Measurements from ENCODE around the gene ASAP2.

ASAP2 gene

DNA sequence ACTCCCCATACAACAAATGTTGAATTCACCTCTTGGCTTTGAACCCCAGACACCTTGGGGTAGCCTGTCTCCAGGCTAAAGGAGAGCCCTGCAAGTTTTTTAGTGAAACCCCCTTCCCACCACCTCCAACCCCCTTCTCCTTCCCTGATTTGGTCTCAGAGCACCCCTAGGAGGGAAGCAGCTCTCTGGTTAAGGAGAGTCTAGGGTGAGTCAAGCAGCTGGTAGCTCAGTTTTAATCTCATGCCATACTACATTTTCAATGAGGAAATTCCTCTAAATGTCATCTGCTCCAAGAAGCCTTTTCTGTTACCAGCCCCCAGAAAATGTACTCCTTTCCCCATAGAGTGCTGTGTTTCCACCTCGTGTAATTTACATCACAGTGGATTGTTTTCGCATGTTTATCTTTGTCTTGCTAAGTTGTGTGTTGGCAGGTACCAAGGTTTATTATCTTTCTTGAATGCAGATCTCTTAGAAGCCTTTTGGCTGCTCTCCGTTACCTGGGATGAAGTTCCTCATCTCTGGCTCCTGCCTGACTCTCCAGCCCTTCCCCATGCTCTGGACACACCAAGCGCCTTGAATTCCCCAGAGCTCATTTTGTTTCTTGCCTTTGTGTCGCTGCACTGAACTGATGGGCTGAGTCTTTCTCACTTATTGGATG is 82.2 kb downstream of the ASAP2 start:
- TF ChIP-seq, protein P1, sequence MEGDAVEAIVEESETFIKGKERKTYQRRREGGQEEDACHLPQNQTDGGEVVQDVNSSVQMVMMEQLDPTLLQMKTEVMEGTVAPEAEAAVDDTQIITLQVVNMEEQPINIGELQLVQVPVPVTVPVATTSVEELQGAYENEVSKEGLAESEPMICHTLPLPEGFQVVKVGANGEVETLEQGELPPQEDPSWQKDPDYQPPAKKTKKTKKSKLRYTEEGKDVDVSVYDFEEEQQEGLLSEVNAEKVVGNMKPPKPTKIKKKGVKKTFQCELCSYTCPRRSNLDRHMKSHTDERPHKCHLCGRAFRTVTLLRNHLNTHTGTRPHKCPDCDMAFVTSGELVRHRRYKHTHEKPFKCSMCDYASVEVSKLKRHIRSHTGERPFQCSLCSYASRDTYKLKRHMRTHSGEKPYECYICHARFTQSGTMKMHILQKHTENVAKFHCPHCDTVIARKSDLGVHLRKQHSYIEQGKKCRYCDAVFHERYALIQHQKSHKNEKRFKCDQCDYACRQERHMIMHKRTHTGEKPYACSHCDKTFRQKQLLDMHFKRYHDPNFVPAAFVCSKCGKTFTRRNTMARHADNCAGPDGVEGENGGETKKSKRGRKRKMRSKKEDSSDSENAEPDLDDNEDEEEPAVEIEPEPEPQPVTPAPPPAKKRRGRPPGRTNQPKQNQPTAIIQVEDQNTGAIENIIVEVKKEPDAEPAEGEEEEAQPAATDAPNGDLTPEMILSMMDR (IDR thresholded peaks at IDR 0.05; ENCODE audit: low read length): no peak
- TF ChIP-seq EZH2 (IDR thresholded peaks at IDR 0.05; ENCODE audit: borderline replicate concordance, low read length): no peak
- Histone ChIP-seq H3K4me1 (ENCODE audit: insufficient read depth, low read length, severe bottlenecking) (no peaks in the 10 kb centered on the region), H3K79me2 (ENCODE audit: insufficient read depth, low read length) (no peaks in the 10 kb centered on the region), H3K36me3 (ENCODE audit: insufficient read depth, low read length) (no peaks in the 10 kb centered on the region), H2AFZ (ENCODE audit: low read length) (no peak overlapping the region), H3K27ac (ENCODE audit: low read depth, low read length, poor library complexity, severe bottlenecking) (no peak overlapping the region), H3K4me3 (ENCODE audit: low read depth, low read length, poor library complexity, severe bottlenecking) (no peak overlapping the region), H3K4me2 (ENCODE audit: low read length) (no peak overlapping the region), H3F3A (ENCODE audit: insufficient read depth, low read length) (no peaks in the 10 kb centered on the region), H3K27me3 (ENCODE audit: insufficient read depth, low read length) (no peaks in the 10 kb centered on the region), H4K20me1 (ENCODE audit: insufficient read depth, low read length) (no peaks in the 10 kb centered on the region), H3K9ac (ENCODE audit: low read length) (no peak overlapping the region), H3K9me3 (ENCODE audit: low read length) (no peaks in the 10 kb centered on the region), H3K9me2 (ENCODE audit: low read depth, low read length) (no peaks in the 10 kb centered on the region)

GRCh38 chr2:9291331-9291730 is 84.7 kb downstream of the ASAP2 start:
- Histone ChIP-seq H2AFZ (ENCODE audit: low read length) (no peak overlapping the region), H4K20me1 (ENCODE audit: insufficient read depth, low read length) (no peaks in the 10 kb centered on the region), H3F3A (ENCODE audit: insufficient read depth, low read length) (no peaks in the 10 kb centered on the region), H3K4me3 (ENCODE audit: low read depth, low read length, poor library complexity, severe bottlenecking) (no peak overlapping the region), H3K9me2 (ENCODE audit: low read depth, low read length) (no peaks in the 10 kb centered on the region), H3K27me3 (ENCODE audit: insufficient read depth, low read length) (no peaks in the 10 kb centered on the region; the same call in 1 of the 2 replicates), H3K36me3 (ENCODE audit: insufficient read depth, low read length) (no peaks in the 10 kb centered on the region), H3K4me1 (ENCODE audit: insufficient read depth, low read length, severe bottlenecking) (no peaks in the 10 kb centered on the region), H3K9ac (ENCODE audit: low read length) (no peak overlapping the region), H3K27ac (ENCODE audit: low read depth, low read length, poor library complexity, severe bottlenecking) (no peak overlapping the region), H3K79me2 (ENCODE audit: insufficient read depth, low read length) (no peaks in the 10 kb centered on the region), H3K4me2 (ENCODE audit: low read length) (no peak overlapping the region), H3K9me3 (ENCODE audit: low read length) (no peaks in the 10 kb centered on the region)
- no peak for TF ChIP-seq EZH2 (IDR thresholded peaks at IDR 0.05; ENCODE audit: borderline replicate concordance, low read length)
- TF ChIP-seq, protein P1 (IDR thresholded peaks at IDR 0.05; ENCODE audit: low read length): no peak

GRCh38 chr2:9291866-9292265 is 85.3 kb downstream of the ASAP2 start:
- Histone ChIP-seq H3K36me3 (ENCODE audit: insufficient read depth, low read length) (no peaks in the 10 kb centered on the region), H3K79me2 (ENCODE audit: insufficient read depth, low read length) (no peaks in the 10 kb centered on the region), H3K9me2 (ENCODE audit: low read depth, low read length) (no peaks in the 10 kb centered on the region), H2AFZ (ENCODE audit: low read length) (no peak overlapping the region), H3K4me3 (ENCODE audit: low read depth, low read length, poor library complexity, severe bottlenecking) (no peak overlapping the region), H3K9ac (ENCODE audit: low read length) (no peak overlapping the region), H3K27ac (ENCODE audit: low read depth, low read length, poor library complexity, severe bottlenecking) (no peak overlapping the region), H3F3A (ENCODE audit: insufficient read depth, low read length) (no peaks in the 10 kb centered on the region), H3K4me2 (ENCODE audit: low read length) (no peak overlapping the region), H3K27me3 (ENCODE audit: insufficient read depth, low read length) (peaks cover under 1% of the 10 kb centered on the region), H4K20me1 (ENCODE audit: insufficient read depth, low read length) (no peaks in the 10 kb centered on the region), H3K9me3 (ENCODE audit: low read length) (no peaks in the 10 kb centered on the region), H3K4me1 (ENCODE audit: insufficient read depth, low read length, severe bottlenecking) (no peaks in the 10 kb centered on the region)
- no peak for TF ChIP-seq EZH2 (IDR thresholded peaks at IDR 0.05; ENCODE audit: borderline replicate concordance, low read length)

GRCh38 chr2:9292426-9292825 is 85.8 kb downstream of the ASAP2 start:
- Histone ChIP-seq H3K4me2 (ENCODE audit: low read length) (no peak overlapping the region), H3K36me3 (ENCODE audit: insufficient read depth, low read length) (no peaks in the 10 kb centered on the region), H3F3A (ENCODE audit: insufficient read depth, low read length) (no peaks in the 10 kb centered on the region), H3K9me2 (ENCODE audit: low read depth, low read length) (no peaks in the 10 kb centered on the region), H3K4me1 (ENCODE audit: insufficient read depth, low read length, severe bottlenecking) (no peaks in the 10 kb centered on the region), H3K79me2 (ENCODE audit: insufficient read depth, low read length) (no peaks in the 10 kb centered on the region), H4K20me1 (ENCODE audit: insufficient read depth, low read length) (no peaks in the 10 kb centered on the region), H3K27ac (ENCODE audit: low read depth, low read length, poor library complexity, severe bottlenecking) (no peak overlapping the region), H3K4me3 (ENCODE audit: low read depth, low read length, poor library complexity, severe bottlenecking) (no peak overlapping the region), H2AFZ (ENCODE audit: low read length) (no peak overlapping the region), H3K27me3 (ENCODE audit: insufficient read depth, low read length) (peaks cover 4% of the 10 kb centered on the region), H3K9me3 (ENCODE audit: low read length) (no peaks in the 10 kb centered on the region), H3K9ac (ENCODE audit: low read length) (no peak overlapping the region)
- TF ChIP-seq EZH2 (IDR thresholded peaks at IDR 0.05; ENCODE audit: borderline replicate concordance, low read length): no peak
- TF ChIP-seq, protein P1 (IDR thresholded peaks at IDR 0.05; ENCODE audit: low read length): no peak
